ENCODE measurements around the gene GPR55.

Gene GPR55

DNA sequence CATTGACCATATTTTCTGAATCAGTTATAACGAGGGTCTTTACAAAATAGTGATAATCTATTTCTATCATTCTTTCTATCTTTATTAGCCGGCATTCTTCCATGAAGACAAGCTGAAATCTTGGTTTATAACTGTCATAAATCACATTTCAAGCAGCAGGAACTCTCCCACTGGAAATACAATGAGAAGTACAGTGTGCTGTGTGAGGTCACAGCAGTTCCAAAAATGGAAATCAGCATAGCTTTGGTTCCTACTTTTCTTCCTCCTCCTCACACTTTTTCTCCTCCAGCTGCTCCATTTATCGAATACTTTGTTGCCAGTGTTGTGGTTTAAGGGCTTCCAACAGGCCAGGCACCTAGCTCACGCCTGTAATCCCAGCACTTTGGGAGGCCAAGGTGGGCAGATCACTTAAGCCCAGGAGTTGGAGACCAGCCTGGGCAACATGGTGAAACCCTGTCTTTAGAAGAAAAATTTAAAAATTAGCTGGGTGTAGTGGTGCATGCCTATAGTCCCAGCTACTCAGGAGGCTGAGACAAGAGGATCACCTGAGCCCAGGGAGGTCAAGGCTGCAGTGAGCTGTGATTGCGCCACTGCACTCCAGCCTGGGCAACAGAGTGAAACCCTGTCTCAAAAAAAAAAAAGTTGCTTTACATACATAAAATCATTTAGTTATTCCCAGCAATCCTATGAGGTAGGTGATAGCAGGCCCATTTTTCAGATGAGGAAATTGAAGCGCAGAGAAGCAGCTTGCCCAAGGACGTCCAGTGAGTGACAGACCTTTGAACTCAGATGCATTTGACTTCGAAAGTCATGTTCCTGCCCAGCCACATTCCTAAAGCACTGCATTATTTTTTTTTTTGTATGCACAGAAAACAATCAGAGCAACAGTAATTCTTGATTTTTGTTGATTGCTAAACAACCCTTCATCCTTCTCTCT, 34.0 kb upstream of the GPR55 start:
- no peaks in the 10 kb centered on the region for H3K36me3 ChIP-seq (ENCODE audit: control insufficient read depth, insufficient read depth, low read length, severe bottlenecking)
- H3K4me3 ChIP-seq (ENCODE audit: low read length) = no peak overlapping the region

DNA sequence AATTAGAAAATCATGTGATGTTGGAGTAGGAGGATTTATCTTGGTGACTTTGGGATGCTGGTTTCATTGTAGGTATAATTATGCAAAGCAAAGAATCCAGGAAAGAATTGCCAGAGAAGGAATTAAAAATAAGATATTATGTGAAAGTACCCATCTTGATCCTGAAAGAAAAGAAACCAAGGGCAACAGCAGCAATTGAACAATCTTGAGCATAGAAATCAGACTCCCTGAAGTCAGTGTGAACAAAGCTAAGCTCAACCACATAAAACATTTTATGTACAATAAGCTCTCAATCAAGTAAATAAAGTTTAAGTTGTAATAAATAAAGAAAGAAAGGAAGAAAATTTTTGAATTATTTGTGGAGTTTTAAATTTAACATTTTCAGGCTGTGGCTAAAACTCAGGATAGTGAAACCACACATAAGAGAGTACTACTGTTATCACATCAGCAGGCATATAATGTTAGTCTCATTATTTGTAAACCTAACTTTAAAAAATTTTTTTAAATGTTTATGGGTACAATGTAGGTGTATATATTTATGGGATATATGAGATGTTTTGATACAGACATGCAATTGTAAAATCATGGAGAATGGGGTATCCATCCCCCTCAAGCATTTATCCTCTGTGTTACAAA, 32.8 kb upstream of the GPR55 start:
- H3K27me3 ChIP-seq (replicated peaks; ENCODE audit: control insufficient read depth, insufficient read depth, low read length) = peaks cover 8% of the 10 kb centered on the region
- no peaks in the 10 kb centered on the region for H3K9me3 ChIP-seq (ENCODE audit: control insufficient read depth, low read length)
- no peak for DNase-seq (ENCODE audit: low read depth)
- no peak overlapping the region for H3K9ac ChIP-seq (ENCODE audit: low read length)
- peaks cover 3% of the 10 kb centered on the region for H3K4me1 ChIP-seq (ENCODE audit: control insufficient read depth, insufficient read depth, low read length)
- peak overlapping the region; percentile 73 for H3K4me3 ChIP-seq (ENCODE audit: low read length)
- H3K36me3 ChIP-seq (ENCODE audit: control insufficient read depth, insufficient read depth, low read length, severe bottlenecking) = no peaks in the 10 kb centered on the region

More for the DNA sequence above, 34.0 kb upstream of the GPR55 start:
- Histone ChIP-seq H3K9me3 (ENCODE audit: control insufficient read depth, low read length) (no peaks in the 10 kb centered on the region), H3K27me3 (replicated peaks; ENCODE audit: control insufficient read depth, insufficient read depth, low read length) (peaks cover 8% of the 10 kb centered on the region), H3K4me1 (ENCODE audit: control insufficient read depth, insufficient read depth, low read length) (peaks cover 3% of the 10 kb centered on the region), H3K9ac (ENCODE audit: low read length) (no peak overlapping the region)
- no peak for DNase-seq (ENCODE audit: low read depth)

DNA sequence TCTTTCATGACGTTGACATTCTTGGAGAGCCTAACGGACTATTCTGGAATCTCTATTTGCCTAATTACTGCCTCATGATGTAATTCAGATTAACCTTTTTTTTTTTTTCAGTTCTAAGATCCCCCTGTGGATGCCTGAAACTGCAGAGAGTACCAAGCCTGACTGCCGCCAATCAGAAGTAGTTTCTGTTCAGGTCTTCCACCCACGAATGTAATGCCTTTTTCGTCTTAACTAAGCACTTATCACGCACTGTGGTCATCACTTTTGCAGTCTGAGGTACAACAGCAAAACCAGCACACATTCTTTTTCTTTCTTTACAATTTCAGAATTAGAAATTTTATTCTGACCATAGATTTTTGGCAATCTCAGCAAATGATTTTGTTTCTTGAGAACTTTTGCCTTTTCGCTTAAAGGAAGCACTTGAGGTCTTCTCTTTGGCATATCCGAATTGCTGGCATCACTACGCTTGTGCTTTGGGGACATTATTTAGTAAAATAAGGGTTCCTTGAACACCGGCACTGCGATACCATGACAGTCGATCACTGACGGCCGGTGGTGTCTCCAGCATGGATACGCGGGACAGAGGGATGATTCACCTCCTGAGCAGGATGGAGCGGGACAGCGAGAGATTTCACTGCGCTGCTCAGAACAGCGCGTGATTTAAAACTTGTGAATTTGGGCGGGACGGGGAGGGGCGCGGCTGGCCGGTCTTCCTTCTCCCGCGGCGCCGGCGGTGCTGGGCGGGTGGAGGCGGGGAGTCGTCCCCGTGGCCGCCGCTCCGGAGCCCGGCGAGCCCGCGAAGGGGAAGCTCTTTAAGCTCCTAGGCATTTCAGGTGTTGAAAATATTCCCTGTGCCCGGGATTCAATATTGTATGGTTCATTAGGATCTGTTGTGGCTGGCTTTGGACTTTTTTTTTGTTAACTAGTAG, 32.0 kb upstream of the GPR55 start:
- Histone ChIP-seq H3K27me3 (replicated peaks; ENCODE audit: control insufficient read depth, insufficient read depth, low read length) (peaks cover 11% of the 10 kb centered on the region), H3K9ac (ENCODE audit: low read length) (no peak overlapping the region), H3K36me3 (ENCODE audit: control insufficient read depth, insufficient read depth, low read length, severe bottlenecking) (no peaks in the 10 kb centered on the region), H3K4me3 (ENCODE audit: low read length) (peak overlapping the region; percentile 73), H3K9me3 (ENCODE audit: control insufficient read depth, low read length) (no peaks in the 10 kb centered on the region), H3K4me1 (ENCODE audit: control insufficient read depth, insufficient read depth, low read length) (peaks cover 4% of the 10 kb centered on the region)
- DNase-seq (ENCODE audit: low read depth) = peak; percentile 74

DNA sequence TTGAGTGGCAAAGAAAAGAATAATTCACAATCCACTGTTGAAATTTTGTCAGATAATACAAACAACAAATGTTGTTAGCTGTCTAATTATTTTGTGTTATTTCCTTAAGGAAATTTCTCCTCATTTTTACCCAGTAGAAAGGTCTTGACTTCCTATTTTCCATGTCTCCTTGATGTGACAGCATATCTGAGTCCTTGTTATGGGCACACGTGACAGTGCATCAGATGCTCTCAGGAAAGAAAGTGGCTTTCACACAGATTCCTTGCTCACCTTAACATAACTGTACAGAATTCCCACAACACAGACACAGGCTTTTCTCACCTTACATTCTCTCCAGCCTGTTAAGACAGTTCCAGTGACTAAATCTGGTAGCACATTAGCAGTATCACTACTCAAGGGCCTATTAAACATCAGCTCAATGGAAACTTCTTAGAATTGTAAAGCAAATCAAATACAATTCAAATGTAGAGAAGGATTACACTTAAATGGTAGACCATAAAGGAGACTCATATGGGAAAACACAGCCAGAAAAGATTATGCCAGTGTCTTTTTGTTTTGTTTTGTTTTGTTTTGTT, 30.2 kb upstream of the GPR55 start:
- DNase-seq (ENCODE audit: low read depth) = no peak
- H3K4me3 ChIP-seq (ENCODE audit: low read length) = no peak overlapping the region

DNA sequence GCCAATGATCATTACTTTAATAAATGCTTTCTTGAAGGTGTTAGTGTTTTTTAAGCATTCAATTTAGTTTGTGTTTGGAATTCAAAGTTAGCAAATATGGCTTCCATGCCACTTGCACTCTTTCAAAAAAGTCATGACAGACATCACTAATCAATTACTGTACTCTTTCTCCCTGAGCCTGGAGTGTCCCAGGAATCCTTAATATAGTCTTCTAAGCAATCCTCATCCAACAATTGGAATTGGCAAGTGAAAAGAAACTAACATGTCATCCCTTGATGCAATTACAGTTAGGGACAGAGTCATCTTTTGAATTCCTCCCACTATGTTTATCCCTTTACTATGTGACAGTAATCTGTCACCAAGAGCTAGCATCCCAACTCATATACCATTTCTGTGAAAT, 29.7 kb upstream of the GPR55 start:
- Histone ChIP-seq H3K4me1 (ENCODE audit: control insufficient read depth, insufficient read depth, low read length) (peaks cover 13% of the 10 kb centered on the region), H3K36me3 (ENCODE audit: control insufficient read depth, insufficient read depth, low read length, severe bottlenecking) (no peaks in the 10 kb centered on the region), H3K4me3 (ENCODE audit: low read length) (no peak overlapping the region), H3K27me3 (replicated peaks; ENCODE audit: control insufficient read depth, insufficient read depth, low read length) (peaks cover 17% of the 10 kb centered on the region), H3K9ac (ENCODE audit: low read length) (no peak overlapping the region), H3K9me3 (ENCODE audit: control insufficient read depth, low read length) (no peaks in the 10 kb centered on the region)
- DNase-seq (ENCODE audit: low read depth) = no peak

More for the DNA sequence above, 30.2 kb upstream of the GPR55 start:
- no peak overlapping the region for H3K9ac ChIP-seq (ENCODE audit: low read length)
- no peaks in the 10 kb centered on the region for H3K36me3 ChIP-seq (ENCODE audit: control insufficient read depth, insufficient read depth, low read length, severe bottlenecking)
- H3K27me3 ChIP-seq (replicated peaks; ENCODE audit: control insufficient read depth, insufficient read depth, low read length) = peaks cover 17% of the 10 kb centered on the region
- peaks cover 13% of the 10 kb centered on the region for H3K4me1 ChIP-seq (ENCODE audit: control insufficient read depth, insufficient read depth, low read length)
- no peaks in the 10 kb centered on the region for H3K9me3 ChIP-seq (ENCODE audit: control insufficient read depth, low read length)

DNA sequence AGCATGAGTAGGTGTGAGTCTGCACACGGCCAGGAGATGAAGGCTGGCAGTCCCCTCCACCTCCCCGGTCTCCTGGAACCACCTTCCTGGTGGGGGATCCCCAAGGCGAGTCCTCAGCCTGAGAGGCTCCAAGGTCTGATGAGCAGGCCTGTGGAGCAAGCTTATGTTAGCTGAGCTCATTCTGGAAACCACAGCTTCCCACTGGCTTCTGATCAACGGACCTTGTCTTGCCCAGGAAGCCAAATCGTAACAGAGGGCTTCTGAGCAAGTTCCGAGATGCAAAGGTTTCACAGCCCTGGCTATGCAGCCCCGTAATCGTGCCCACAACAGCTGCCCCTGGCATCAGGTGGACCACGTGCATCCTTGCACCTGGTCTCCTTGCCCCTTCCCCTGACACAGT, 28.8 kb upstream of the GPR55 start:
- peaks cover 13% of the 10 kb centered on the region for H3K4me1 ChIP-seq (ENCODE audit: control insufficient read depth, insufficient read depth, low read length)
- no peak overlapping the region for H3K4me3 ChIP-seq (ENCODE audit: low read length)
- no peak overlapping the region for H3K9ac ChIP-seq (ENCODE audit: low read length)
- H3K27me3 ChIP-seq (replicated peaks; ENCODE audit: control insufficient read depth, insufficient read depth, low read length) = peaks cover 17% of the 10 kb centered on the region
- no peaks in the 10 kb centered on the region for H3K36me3 ChIP-seq (ENCODE audit: control insufficient read depth, insufficient read depth, low read length, severe bottlenecking)
- H3K9me3 ChIP-seq (ENCODE audit: control insufficient read depth, low read length) = no peaks in the 10 kb centered on the region
- DNase-seq (ENCODE audit: low read depth) = no peak

DNA sequence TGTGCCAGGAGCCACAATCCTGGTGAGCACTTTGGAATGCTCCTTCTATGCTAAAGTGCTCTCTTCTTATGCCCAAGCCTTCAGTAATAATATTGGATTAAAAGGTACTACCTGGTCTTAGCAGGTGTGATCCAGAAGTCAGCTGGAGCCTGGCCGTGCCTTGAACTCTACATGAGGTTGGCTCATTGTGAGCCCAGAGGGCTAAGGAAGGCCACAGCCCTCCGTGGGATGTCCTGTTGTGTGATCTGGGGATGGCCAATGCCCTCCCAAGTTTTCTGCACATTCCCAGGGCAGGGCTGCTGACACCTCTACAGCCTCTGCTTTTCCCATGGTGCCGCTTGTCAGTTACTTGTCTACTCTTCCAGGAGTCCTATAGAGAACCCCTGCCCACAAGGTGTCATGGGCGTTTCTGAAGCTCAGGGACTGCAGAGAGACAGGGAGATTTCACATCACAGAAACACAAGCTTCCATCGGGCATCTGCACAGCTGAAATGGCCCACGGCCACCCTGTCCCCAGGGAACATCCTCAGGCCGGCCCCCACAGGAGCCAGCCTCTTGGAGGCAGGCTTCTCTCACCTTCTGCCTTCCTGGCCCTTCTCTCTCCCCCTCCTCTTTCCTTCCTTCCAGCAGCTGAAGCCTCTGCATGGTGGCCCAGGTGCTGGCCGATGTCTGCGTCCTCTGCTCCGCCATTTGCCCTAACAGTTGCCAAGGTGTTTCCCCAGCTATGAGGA, 27.3 kb upstream of the GPR55 start:
- H3K4me3 ChIP-seq (ENCODE audit: low read length) = no peak overlapping the region
- H3K36me3 ChIP-seq (ENCODE audit: control insufficient read depth, insufficient read depth, low read length, severe bottlenecking) = no peaks in the 10 kb centered on the region
- no peaks in the 10 kb centered on the region for H3K9me3 ChIP-seq (ENCODE audit: control insufficient read depth, low read length)
- peaks cover 17% of the 10 kb centered on the region for H3K27me3 ChIP-seq (replicated peaks; ENCODE audit: control insufficient read depth, insufficient read depth, low read length)
- H3K9ac ChIP-seq (ENCODE audit: low read length) = no peak overlapping the region
- peaks cover 13% of the 10 kb centered on the region for H3K4me1 ChIP-seq (ENCODE audit: control insufficient read depth, insufficient read depth, low read length)
- no peak for DNase-seq (ENCODE audit: low read depth)

DNA sequence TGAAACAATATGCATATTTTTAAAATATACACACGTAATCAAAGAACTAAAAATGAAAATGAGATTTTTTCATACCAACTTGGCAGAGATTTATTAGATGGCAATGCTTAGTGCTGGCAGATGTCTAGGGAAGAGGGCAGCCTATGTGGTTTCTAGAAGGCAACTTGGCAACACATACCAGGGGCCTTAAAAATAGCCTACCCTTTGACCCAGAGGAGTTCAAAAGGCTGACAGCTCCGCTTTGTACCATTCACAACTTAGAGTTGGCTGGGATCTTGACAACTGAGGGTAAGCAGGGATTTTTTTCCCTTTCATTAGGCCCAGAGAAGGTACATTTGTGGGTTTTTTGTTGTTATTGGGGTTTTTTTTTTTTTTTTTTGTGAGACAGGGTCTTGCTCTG, 26.4 kb upstream of the GPR55 start:
- Histone ChIP-seq H3K36me3 (ENCODE audit: control insufficient read depth, insufficient read depth, low read length, severe bottlenecking) (no peaks in the 10 kb centered on the region), H3K9ac (ENCODE audit: low read length) (no peak overlapping the region), H3K4me1 (ENCODE audit: control insufficient read depth, insufficient read depth, low read length) (peaks cover 9% of the 10 kb centered on the region), H3K9me3 (ENCODE audit: control insufficient read depth, low read length) (no peaks in the 10 kb centered on the region), H3K4me3 (ENCODE audit: low read length) (no peak overlapping the region), H3K27me3 (replicated peaks; ENCODE audit: control insufficient read depth, insufficient read depth, low read length) (peaks cover 13% of the 10 kb centered on the region)
- DNase-seq (ENCODE audit: low read depth) = no peak

DNA sequence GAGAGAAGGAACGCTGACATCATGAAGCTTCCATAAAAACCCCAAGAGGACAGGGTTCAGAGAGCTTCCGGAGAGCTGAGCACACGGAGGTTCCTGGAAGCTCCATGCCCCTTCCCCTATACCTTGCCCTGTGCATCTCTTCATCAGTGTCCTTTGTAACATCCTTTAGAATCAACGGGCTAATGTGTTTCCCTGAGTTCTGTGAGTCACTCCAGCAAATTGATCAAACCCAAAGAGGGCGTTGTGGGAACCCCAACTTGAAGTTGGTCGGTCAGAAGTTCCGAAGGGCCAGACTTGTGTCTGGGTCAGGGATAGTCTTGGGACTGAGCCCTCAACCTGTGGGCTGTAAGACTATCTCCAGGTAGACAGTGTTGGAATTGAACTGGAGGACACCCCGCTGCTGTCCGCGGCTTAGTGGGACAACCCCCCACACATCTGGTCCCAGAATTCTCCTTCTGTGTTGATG, 25.9 kb upstream of the GPR55 start:
- peaks cover 9% of the 10 kb centered on the region for H3K4me1 ChIP-seq (ENCODE audit: control insufficient read depth, insufficient read depth, low read length)
- peaks cover 13% of the 10 kb centered on the region for H3K27me3 ChIP-seq (replicated peaks; ENCODE audit: control insufficient read depth, insufficient read depth, low read length)
- H3K9me3 ChIP-seq (ENCODE audit: control insufficient read depth, low read length) = no peaks in the 10 kb centered on the region
- H3K4me3 ChIP-seq (ENCODE audit: low read length) = no peak overlapping the region
- H3K36me3 ChIP-seq (ENCODE audit: control insufficient read depth, insufficient read depth, low read length, severe bottlenecking) = no peaks in the 10 kb centered on the region
- DNase-seq (ENCODE audit: low read depth) = no peak
- H3K9ac ChIP-seq (ENCODE audit: low read length) = no peak overlapping the region
